ENCODE measurements around the gene CXorf38. TPM values are rescaled to one million over a fixed set of nuclear protein-coding genes. Genes with fewer than 3 reads are reported as not detected.

CXorf38 gene
- total and polyA plus RNA-seq, 9 of the 15 experiments (the other 6 are each of a cell fraction or from before 2014, with no cell fraction given), result 1.2 to 12.8 (median 8.4) TPM

DNA sequence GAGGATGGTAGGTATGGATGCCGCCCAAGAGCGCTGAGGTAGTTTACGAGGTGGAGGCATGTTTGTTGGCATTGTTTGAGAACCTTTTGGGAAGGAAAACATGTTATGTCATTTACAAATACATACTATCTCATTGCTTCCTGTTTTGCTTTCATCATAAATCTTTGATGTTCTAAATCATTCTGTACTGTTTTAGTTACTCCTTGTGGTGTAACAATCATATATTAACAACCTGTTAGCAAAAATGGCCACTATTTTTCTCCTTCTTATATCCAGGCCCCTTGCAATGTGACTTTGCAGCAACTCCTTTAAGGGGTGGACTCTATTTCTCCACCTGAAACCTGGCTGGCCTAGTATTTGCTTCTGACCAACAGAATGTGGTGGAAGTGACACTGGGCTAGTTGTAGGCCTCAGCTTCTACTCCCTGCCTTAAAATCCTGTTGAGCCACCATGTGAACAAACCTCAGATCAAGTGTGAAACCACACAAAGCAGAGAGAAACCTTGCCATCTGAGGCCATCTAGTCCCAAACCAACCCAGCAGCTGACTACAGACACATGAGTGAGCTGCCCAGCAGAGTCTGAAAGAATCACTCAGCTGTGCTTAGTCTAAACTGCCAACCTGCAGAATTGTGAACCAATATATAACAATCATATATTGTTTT, 15.8 kb upstream of the CXorf38 start:
- DNase-seq (ENCODE audit: extremely low read depth in 1 of 4, low spot score in 3 of 4), result no peak
- Histone ChIP-seq H3K36me3 (ENCODE audit: control insufficient read depth, insufficient read depth, low read length) (peaks cover 44% of the 10 kb centered on the region; the same call in 2 of the 3 replicates), H2AFZ (ENCODE audit: low read depth, low read length) (no peak overlapping the region), H3K4me2 (ENCODE audit: insufficient read depth, low read length) (no peak overlapping the region), H3K4me3 (no peak overlapping the region), H3K79me2 (ENCODE audit: control insufficient read depth, insufficient read depth, low read length) (no peaks in the 10 kb centered on the region), H4K20me1 (replicated peaks; ENCODE audit: control insufficient read depth, insufficient read depth, low read length) (no peaks in the 10 kb centered on the region), H3K9me1 (ENCODE audit: control insufficient read depth, insufficient read depth, low read length) (no peaks in the 10 kb centered on the region), H3K4me1 (replicated peaks in 1 of 2; ENCODE audit: control insufficient read depth in 2 of 2, insufficient read depth in 2 of 2, low read length in 2 of 2) (no peaks in the 10 kb centered on the region), H3K27ac (ENCODE audit: extremely low read depth, low read depth, low read length) (no peak overlapping the region), H3K9me3 (replicated peaks; ENCODE audit: control insufficient read depth, insufficient read depth, low read depth, low read length) (no peaks in the 10 kb centered on the region), H3K27me3 (ENCODE audit: control insufficient read depth in 2 of 2, insufficient read depth in 2 of 2, low read length in 2 of 2) (no peaks in the 10 kb centered on the region), H3K9ac (ENCODE audit: insufficient read depth in 1 of 2, low read depth in 2 of 2, low read length in 2 of 2) (no peak overlapping the region)
- TF ChIP-seq FOXJ3 (CRISPR knock-in tag; IDR thresholded peaks at IDR 0.05) (no peak), NELFE (IDR thresholded peaks at IDR 0.05; ENCODE audit: insufficient read depth, insufficient read length) (no peak), ERF (CRISPR knock-in tag; IDR thresholded peaks at IDR 0.05) (no peak), FOXA3 (CRISPR knock-in tag; conservative IDR thresholded peaks at IDR 0.05 in 1 of 2, IDR thresholded peaks at IDR 0.05 in 1 of 2) (no peak), ARID2 (IDR thresholded peaks at IDR 0.05) (no peak)
- TF ChIP-seq, protein P1, sequence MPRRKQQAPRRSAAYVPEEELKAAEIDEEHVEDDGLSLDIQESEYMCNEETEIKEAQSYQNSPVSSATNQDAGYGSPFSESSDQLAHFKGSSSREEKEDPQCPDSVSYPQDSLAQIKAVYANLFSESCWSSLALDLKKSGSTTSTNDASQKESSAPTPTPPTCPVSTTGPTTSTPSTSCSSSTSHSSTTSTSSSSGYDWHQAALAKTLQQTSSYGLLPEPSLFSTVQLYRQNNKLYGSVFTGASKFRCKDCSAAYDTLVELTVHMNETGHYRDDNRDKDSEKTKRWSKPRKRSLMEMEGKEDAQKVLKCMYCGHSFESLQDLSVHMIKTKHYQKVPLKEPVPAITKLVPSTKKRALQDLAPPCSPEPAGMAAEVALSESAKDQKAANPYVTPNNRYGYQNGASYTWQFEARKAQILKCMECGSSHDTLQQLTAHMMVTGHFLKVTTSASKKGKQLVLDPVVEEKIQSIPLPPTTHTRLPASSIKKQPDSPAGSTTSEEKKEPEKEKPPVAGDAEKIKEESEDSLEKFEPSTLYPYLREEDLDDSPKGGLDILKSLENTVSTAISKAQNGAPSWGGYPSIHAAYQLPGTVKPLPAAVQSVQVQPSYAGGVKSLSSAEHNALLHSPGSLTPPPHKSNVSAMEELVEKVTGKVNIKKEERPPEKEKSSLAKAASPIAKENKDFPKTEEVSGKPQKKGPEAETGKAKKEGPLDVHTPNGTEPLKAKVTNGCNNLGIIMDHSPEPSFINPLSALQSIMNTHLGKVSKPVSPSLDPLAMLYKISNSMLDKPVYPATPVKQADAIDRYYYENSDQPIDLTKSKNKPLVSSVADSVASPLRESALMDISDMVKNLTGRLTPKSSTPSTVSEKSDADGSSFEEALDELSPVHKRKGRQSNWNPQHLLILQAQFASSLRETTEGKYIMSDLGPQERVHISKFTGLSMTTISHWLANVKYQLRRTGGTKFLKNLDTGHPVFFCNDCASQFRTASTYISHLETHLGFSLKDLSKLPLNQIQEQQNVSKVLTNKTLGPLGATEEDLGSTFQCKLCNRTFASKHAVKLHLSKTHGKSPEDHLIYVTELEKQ (CRISPR knock-in tag; IDR thresholded peaks at IDR 0.05), result no peak
- TF ChIP-seq, protein P2, sequence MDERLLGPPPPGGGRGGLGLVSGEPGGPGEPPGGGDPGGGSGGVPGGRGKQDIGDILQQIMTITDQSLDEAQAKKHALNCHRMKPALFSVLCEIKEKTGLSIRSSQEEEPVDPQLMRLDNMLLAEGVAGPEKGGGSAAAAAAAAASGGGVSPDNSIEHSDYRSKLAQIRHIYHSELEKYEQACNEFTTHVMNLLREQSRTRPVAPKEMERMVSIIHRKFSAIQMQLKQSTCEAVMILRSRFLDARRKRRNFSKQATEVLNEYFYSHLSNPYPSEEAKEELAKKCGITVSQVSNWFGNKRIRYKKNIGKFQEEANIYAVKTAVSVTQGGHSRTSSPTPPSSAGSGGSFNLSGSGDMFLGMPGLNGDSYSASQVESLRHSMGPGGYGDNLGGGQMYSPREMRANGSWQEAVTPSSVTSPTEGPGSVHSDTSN (CRISPR knock-in tag; IDR thresholded peaks at IDR 0.05; ENCODE audit: low read depth), result no peak
- TF ChIP-seq, protein P2 (tag; conservative IDR thresholded peaks at IDR 0.05; ENCODE audit: low read depth), result no peak
- BruUV-seq (replicated peaks), result no TSS peak
- in situ Hi-C loops (cut with MboI) (no loop called here), intact Hi-C loops (cut with micrococcal nuclease) (no loop called here)
- WGBS (ENCODE audit: insufficient coverage, low coverage, missing lambda C conversion rate), result 97% methylated on average over 3 of the region's 3 CpGs
- ChIA-PET POLR2A (interaction anchor here (0.7 kb wide), 1 partner anchor 131 kb away, joined by 3 read pairs; no protein-coding TSS in a partner anchor), CTCF (ENCODE audit: low intra/inter-chr PET ratio) (interaction anchor here (1.1 kb wide), 1 partner anchor 451 kb away, joined by 4 read pairs; no protein-coding TSS in a partner anchor)
- no peak for FAIRE-seq
- ATAC-seq, result no peak

All from K562 (cell line).